ENCODE data around the gene HGF. TPM values are rescaled to one million over a fixed set of nuclear protein-coding genes. Genes with fewer than 3 reads are reported as not detected.

Gene HGF
- total and polyA plus RNA-seq, 4 donors: 3.1 to 25.5 (median 12.3) TPM

DNA sequence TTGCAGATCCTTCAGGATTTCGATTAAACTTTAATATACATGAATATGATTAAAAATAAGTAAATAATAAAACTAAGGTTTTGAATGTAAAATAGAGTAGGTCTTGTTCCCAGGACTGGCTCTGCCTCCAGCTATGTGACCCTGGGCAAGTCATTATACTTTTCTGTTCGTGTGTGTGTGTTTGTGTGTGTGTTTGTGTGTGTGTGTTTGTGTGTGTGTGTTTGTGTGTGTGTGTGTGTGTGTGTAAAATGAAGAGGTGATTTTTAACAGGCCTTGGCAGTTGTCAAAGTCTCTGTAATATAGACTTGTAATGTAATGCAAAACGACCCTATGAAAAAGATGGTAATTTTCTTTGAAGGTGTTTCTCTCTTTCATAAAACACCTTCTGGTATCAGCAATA, 79.2 kb downstream of the HGF start:
- Histone ChIP-seq H3K9ac (ENCODE audit: insufficient read depth in 1 of 2, low read length in 2 of 2) (no peak overlapping the region), H3K4me3 (no peak overlapping the region), H3K36me3 (ENCODE audit: control insufficient read depth in 4 of 4, insufficient read depth in 4 of 4, low read length in 4 of 4) (no peaks in the 10 kb centered on the region), H3K27ac (ENCODE audit: low read depth in 1 of 2, low read length in 1 of 2) (no peak overlapping the region), H3K27me3 (ENCODE audit: control insufficient read depth in 3 of 3, insufficient read depth in 3 of 3, low read length in 2 of 3) (no peaks in the 10 kb centered on the region), H3K4me1 (ENCODE audit: control insufficient read depth in 5 of 5, insufficient read depth in 5 of 5, low read length in 5 of 5) (peaks cover 0 to 19% (median 0%) of the 10 kb centered on the region in 5 donors), H3K9me3 (ENCODE audit: control insufficient read depth in 4 of 4, insufficient read depth in 3 of 4, low read length in 3 of 4) (no peaks in the 10 kb centered on the region)
- TF ChIP-seq, protein P1, sequence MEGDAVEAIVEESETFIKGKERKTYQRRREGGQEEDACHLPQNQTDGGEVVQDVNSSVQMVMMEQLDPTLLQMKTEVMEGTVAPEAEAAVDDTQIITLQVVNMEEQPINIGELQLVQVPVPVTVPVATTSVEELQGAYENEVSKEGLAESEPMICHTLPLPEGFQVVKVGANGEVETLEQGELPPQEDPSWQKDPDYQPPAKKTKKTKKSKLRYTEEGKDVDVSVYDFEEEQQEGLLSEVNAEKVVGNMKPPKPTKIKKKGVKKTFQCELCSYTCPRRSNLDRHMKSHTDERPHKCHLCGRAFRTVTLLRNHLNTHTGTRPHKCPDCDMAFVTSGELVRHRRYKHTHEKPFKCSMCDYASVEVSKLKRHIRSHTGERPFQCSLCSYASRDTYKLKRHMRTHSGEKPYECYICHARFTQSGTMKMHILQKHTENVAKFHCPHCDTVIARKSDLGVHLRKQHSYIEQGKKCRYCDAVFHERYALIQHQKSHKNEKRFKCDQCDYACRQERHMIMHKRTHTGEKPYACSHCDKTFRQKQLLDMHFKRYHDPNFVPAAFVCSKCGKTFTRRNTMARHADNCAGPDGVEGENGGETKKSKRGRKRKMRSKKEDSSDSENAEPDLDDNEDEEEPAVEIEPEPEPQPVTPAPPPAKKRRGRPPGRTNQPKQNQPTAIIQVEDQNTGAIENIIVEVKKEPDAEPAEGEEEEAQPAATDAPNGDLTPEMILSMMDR (IDR thresholded peaks at IDR 0.05; ENCODE audit: control extremely low read depth, extremely low read depth): no peak
- 78 to 84% methylated on average over 3 of the region's 3 CpGs for WGBS, 2 donors
- ATAC-seq (ENCODE audit: insufficient read depth, low FRiP score) (no peak), DNase-seq (no peak)

DNA sequence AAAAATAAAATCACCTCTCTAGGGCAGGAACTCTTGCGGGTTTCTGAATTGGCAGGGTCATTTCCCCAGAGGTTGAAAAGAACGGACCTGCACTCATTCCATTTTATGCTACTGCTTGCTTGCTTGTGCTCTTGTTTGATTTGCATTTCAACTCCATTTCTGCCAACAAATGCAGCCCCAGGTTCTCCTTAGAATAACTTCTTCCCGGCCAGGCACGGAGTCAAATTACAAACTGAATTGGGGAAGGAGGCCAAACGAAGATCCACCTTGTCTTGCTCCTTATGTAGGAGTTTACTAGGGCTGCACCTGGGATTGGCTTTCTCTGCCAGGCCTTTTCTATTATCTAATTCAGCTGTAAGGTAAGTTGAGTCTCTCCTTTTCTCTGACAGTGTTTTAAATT, 79.6 kb downstream of the HGF start:
- H3K4me3 ChIP-seq: no peak overlapping the region
- no peak overlapping the region for H3K27ac ChIP-seq (ENCODE audit: low read depth in 1 of 2, low read length in 1 of 2)
- H3K36me3 ChIP-seq (ENCODE audit: control insufficient read depth in 4 of 4, insufficient read depth in 4 of 4, low read length in 4 of 4): no peaks in the 10 kb centered on the region
- H3K9me3 ChIP-seq (ENCODE audit: control insufficient read depth in 4 of 4, insufficient read depth in 3 of 4, low read length in 3 of 4): no peaks in the 10 kb centered on the region
- 54 to 70% methylated on average over 5 of the region's 5 CpGs for WGBS, 2 donors
- no peak for DNase-seq
- peaks cover 0 to 19% (median 3%) of the 10 kb centered on the region in 5 donors for H3K4me1 ChIP-seq (ENCODE audit: control insufficient read depth in 5 of 5, insufficient read depth in 5 of 5, low read length in 5 of 5)
- TF ChIP-seq, protein P1 (IDR thresholded peaks at IDR 0.05; ENCODE audit: control extremely low read depth, extremely low read depth): no peak
- H3K9ac ChIP-seq (ENCODE audit: insufficient read depth in 1 of 2, low read length in 2 of 2): no peak overlapping the region
- no peak for ATAC-seq (ENCODE audit: insufficient read depth, low FRiP score)
- no peaks in the 10 kb centered on the region for H3K27me3 ChIP-seq (ENCODE audit: control insufficient read depth in 3 of 3, insufficient read depth in 3 of 3, low read length in 2 of 3)

DNA sequence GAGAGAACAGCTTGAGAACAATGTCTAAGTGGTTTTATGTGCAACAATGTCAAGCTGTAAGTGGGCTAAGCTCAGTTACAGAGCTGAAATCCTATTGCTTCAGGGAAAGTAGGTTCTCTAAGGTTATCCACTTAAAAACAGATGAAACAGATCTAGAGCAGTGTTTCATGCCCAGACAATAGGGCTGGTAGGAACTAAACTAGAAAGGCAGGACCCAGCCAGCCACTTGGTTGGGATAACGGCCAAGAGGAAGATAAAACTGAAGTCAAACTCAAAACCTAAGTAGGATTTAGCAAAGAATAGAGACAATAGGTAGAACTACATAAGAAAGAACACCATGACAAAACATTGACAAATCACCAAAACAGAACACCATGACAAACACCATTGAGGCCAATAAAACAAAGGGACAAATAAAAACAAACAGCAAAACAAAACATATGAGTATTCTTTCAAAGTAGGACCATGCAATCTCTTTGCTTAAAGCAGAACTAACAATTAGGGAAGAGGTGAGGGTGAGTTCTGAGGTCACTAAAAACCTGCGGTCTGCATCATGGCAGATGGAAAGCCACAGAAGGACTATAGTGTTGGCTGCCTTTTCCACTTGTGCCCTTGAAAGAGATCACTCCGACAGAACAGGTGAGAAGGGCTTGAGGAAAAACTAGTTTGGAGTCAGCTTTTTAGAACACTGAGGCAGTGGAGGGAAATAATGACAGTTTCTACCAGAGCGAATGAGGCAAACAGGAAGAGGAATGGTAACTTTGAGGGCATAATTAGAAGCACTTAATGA, 81.0 kb downstream of the HGF start:
- DNase-seq: no peak
- Histone ChIP-seq H3K4me1 (ENCODE audit: control insufficient read depth in 5 of 5, insufficient read depth in 5 of 5, low read length in 5 of 5) (peaks cover 0 to 23% (median 9%) of the 10 kb centered on the region in 5 donors), H3K9ac (ENCODE audit: insufficient read depth in 1 of 2, low read length in 2 of 2) (no peak overlapping the region), H3K9me3 (ENCODE audit: control insufficient read depth in 4 of 4, insufficient read depth in 3 of 4, low read length in 3 of 4) (no peaks in the 10 kb centered on the region), H3K27ac (ENCODE audit: low read depth in 1 of 2, low read length in 1 of 2) (no peak overlapping the region), H3K4me3 (no peak overlapping the region), H3K36me3 (ENCODE audit: control insufficient read depth in 4 of 4, insufficient read depth in 4 of 4, low read length in 4 of 4) (no peaks in the 10 kb centered on the region), H3K27me3 (ENCODE audit: control insufficient read depth in 3 of 3, insufficient read depth in 3 of 3, low read length in 2 of 3) (no peaks in the 10 kb centered on the region)
- 80 to 82% methylated on average over 4 of the region's 4 CpGs for WGBS, 2 donors
- no peak for ATAC-seq (ENCODE audit: insufficient read depth, low FRiP score)
- TF ChIP-seq, protein P1 (IDR thresholded peaks at IDR 0.05; ENCODE audit: control extremely low read depth, extremely low read depth): no peak

Data from lung (tissue), 12 donors.